Spleen (tissue), 13 donors: ENCODE measurements around the gene TRIAP1. TPM values are rescaled to one million over a fixed set of nuclear protein-coding genes. Genes with fewer than 3 reads are reported as not detected.

Source experiments
- DNase-seq: peaks from one replicate; pipeline ENCODE4 v3.0.0-alpha.2; 2020
- H3K27ac ChIP-seq, 8 donors: fragments of 200-600 bp; sonication (generic) in 7 of 8; 1 replicate in 4 of 8; 2 replicates in 4 of 8; pipeline versions ENCODE4 v1.5.0 to v1.8.0; 2016 to 2021; ENCODE audit warnings: inconsistent platforms in 4 of 8, mild to moderate bottlenecking in 4 of 8, moderate library complexity in 1 of 8
- H3K27me3 ChIP-seq, 7 donors: fragments of 200-600 bp; sonication (generic) in 6 of 7; replicated peaks in 1 of 7; 1 replicate in 4 of 7; 2 replicates in 3 of 7; pipeline versions ENCODE4 v1.5.0 to v1.8.0; 2016 to 2021; ENCODE audit warnings: inconsistent platforms in 3 of 7, mild to moderate bottlenecking in 1 of 7
- H3K36me3 ChIP-seq, 6 donors: fragments of 200-600 bp; sonication (generic) in 5 of 6; 1 replicate in 4 of 6; 2 replicates in 2 of 6; pipeline versions ENCODE4 v1.5.0 to v1.8.0; 2016 to 2021; ENCODE audit warnings: inconsistent platforms in 2 of 6
- H3K4me1 ChIP-seq, 6 donors: fragments of 200-600 bp; sonication (generic) in 5 of 6; 1 replicate in 3 of 6; 2 replicates in 3 of 6; pipeline versions ENCODE4 v1.5.0 to v1.8.0; 2016 to 2021; ENCODE audit warnings: inconsistent platforms in 3 of 6
- H3K4me3 ChIP-seq, 8 donors: fragments of 200-600 bp; sonication (generic) in 7 of 8; 1 replicate in 4 of 8; 2 replicates in 4 of 8; pipeline versions ENCODE4 v1.5.0 to v1.8.0; 2016 to 2021; ENCODE audit warnings: inconsistent platforms in 4 of 8, mild to moderate bottlenecking in 4 of 8, moderate library complexity in 2 of 8
- H3K9me3 ChIP-seq, 8 donors: fragments of 200-600 bp; sonication (generic) in 7 of 8; 1 replicate in 4 of 8; 2 replicates in 4 of 8; pipeline versions ENCODE4 v1.5.0 to v1.8.0; 2016 to 2021; ENCODE audit warnings: inconsistent platforms in 4 of 8
- POLR2A ChIP-seq, 3 donors: fragments of 450-650 bp; IDR thresholded peaks; one replicate each; pipeline ENCODE4 v1.5.1; 2017; ENCODE audit warnings: antibody characterized with exemption in 3 of 3, mild to moderate bottlenecking in 1 of 3
- POLR2AphosphoS5 ChIP-seq, 3 donors: sonication (generic); formaldehyde crosslinking; IDR thresholded peaks; one replicate each; pipeline ENCODE4 v1.5.1; 2017; ENCODE audit warnings: antibody characterized with exemption in 3 of 3
- WGBS, 5 donors: extraction: QIAGEN DNeasy Blood & Tissue Kit in 3 of 5; methylation state at CpG; one replicate each; pipeline versions ENCODE4 v1.1.5 to v1.1.7; 2013 to 2018; 5-methylcytosine and 5-hydroxymethylcytosine counted together
- intact Hi-C: fragments of 100-400 bp; cut with DNase I; formaldehyde crosslinking; loops from one replicate; pipeline ENCODE4 v1.15.0; 2023; ENCODE audit warnings: low total_unique reads
- long read RNA-seq, 2 donors: transcript quantifications; one replicate each; lab custom pipeline, GENCODE V29; 2026
- polyA plus RNA-seq, 3 donors: library from polyadenylated mRNA; stranded (reverse); fragments of 200-250 nt; gene quantifications; one replicate each; pipeline ENCODE4 v1.2.1, GENCODE V29; 2013
- total RNA-seq, 7 donors: library from RNA; depleted of rRNA in 3 of 7; stranded (reverse); fragments of >200 nt in 3 of 7; fragmentation: NEBNext Ultra II Directional in 4 of 7; extraction: Animal tissue kit (Norgen Biotek cat#: 25700) in 4 of 7; gene quantifications; one replicate each; pipeline versions ENCODE4 v1.1.0 to v1.2.1, GENCODE V29; 2016 to 2021
- TF ChIP-seq, protein P1 (sequence below), 11 experiments: fragments of 200-600 bp in 7 of 11; fragments of 450-650 bp in 4 of 11; sonication (generic) in 4 of 11; IDR thresholded peaks in 8 of 11; conservative IDR thresholded peaks in 3 of 11; 1 replicate in 7 of 11; 2 replicates in 4 of 11; pipeline versions ENCODE4 v1.4.0 to v1.8.0; 2016 to 2021; ENCODE audit warnings: antibody characterized with exemption in 11 of 11, inconsistent platforms in 4 of 11, mild to moderate bottlenecking in 1 of 11
- donor health status: healthy with polysubstance abuse.
- donor health status: DM: no; HTN: no; CAD: no; lungs with moderate emphysema.
- donor health status: DM: no; HTN: no; CAD: no.
- donor health status: Bipolar disorder and iron deficiency.
- donor health status: healthy.
- donor health status: DM: no; HTN: no; CAD: no.
- donor health status: DM: yes; HTN: yes; CAD: no.

Gene TRIAP1
- total RNA-seq, result 10 to 100 TPM; 10.2 to 15.9 (median 12.9) TPM
- polyA plus RNA-seq, result 10 to 100 TPM; 31.0 to 35.9 (median 34.1) TPM
- long read RNA-seq, donor 1, transcript TRIAP1-202 (2 exons, 1,182 nt), result major isoform, 21 of 21 reads
- long read RNA-seq, donor 1, partial matches to known transcripts, result 0 of 21 reads
- long read RNA-seq, donor 1, other reads (novel, unspliced or antisense), result 0 of 21 reads
- long read RNA-seq, donor 2, transcript TRIAP1-202 (2 exons, 1,182 nt), result major isoform, 18 of 18 reads
- long read RNA-seq, donor 2, partial matches to known transcripts, result 0 of 18 reads
- long read RNA-seq, donor 2, other reads (novel, unspliced or antisense), result 0 of 18 reads

DNA sequence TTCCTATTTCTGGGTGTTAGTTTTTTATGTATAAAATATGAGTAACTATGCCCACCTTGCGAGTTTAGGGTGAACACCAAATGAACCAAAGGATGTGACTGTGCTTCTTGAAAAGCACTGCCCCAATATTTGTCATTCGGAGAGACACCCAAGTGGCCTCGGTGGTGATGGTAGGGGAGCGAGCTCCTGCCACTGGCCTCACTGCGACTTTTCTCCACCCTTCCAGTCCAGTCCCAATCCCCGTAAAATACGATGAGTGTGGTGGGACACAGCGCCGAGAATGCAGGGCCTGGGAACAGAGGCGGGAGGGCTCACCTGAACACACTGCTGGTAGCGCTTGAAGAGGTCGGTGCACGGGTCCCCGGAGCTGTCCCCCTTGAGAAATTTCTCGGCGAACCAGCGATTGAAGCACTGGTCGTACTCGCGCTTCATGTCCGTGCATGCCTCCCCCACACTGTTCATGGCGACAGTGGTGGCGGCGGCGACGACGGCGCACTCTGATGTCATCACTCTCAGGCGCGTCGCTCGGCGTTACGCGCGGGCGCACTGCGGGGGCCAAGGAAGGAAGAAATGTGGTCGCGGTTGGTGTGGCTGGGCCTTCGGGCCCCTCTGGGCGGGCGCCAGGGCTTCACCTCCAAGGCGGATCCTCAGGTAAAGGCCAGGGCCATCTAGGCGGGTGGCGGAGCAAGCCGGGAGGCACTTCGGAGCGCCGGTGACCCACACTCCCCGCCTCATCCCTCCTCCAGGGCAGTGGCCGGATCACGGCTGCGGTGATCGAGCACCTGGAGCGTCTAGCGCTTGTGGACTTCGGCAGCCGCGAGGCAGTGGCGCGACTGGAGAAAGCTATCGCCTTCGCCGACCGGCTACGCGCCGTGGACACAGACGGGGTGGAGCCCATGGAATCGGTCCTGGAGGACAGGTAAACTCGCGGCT, at the start of gene TRIAP1, which contains the start of gene GATC:
Gene TRIAP1, minus strand, starts transcription at position 474 of the 933 bp plus-strand sequence. Its CDS starts 12 bp downstream, at position 462.
Gene GATC, plus strand, starts transcription at position 534 of the 933 bp plus-strand sequence. Its CDS starts 37 bp downstream, at position 571.
- Histone ChIP-seq H3K27me3 (no peaks in the 10 kb centered on the region), H3K4me3 (peak within 1 kb of the TSS; percentile 83 to 100 (median 96)), H3K9me3 (no peaks in the 10 kb centered on the region), H3K4me1 (peaks cover 27 to 72% (median 42%) of the 10 kb centered on the region in 6 donors), H3K27ac (peak within 1 kb of the TSS; percentile 88 to 95 (median 92)), H3K36me3 (peaks cover 3 to 60% (median 34%) of the 10 kb centered on the region in 6 donors)
- WGBS, 5 donors, result 0 to 2% (median 1%) methylated on average over 50 to 73 of the region's 73 CpGs
- TF ChIP-seq, protein P1, sequence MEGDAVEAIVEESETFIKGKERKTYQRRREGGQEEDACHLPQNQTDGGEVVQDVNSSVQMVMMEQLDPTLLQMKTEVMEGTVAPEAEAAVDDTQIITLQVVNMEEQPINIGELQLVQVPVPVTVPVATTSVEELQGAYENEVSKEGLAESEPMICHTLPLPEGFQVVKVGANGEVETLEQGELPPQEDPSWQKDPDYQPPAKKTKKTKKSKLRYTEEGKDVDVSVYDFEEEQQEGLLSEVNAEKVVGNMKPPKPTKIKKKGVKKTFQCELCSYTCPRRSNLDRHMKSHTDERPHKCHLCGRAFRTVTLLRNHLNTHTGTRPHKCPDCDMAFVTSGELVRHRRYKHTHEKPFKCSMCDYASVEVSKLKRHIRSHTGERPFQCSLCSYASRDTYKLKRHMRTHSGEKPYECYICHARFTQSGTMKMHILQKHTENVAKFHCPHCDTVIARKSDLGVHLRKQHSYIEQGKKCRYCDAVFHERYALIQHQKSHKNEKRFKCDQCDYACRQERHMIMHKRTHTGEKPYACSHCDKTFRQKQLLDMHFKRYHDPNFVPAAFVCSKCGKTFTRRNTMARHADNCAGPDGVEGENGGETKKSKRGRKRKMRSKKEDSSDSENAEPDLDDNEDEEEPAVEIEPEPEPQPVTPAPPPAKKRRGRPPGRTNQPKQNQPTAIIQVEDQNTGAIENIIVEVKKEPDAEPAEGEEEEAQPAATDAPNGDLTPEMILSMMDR (IDR thresholded peaks at IDR 0.05 in 8 of 11, conservative IDR thresholded peaks at IDR 0.05 in 3 of 11), result peak in 2 of 11 experiments; percentile 26 to 30
- TF ChIP-seq POLR2A (IDR thresholded peaks at IDR 0.05) (peak in 2 of 3 donors; percentile 52 to 73), POLR2AphosphoS5 (IDR thresholded peaks at IDR 0.05) (peak; percentile 99)
- DNase-seq, result peak; percentile 96
- intact Hi-C loops, result no loop called here

DNA sequence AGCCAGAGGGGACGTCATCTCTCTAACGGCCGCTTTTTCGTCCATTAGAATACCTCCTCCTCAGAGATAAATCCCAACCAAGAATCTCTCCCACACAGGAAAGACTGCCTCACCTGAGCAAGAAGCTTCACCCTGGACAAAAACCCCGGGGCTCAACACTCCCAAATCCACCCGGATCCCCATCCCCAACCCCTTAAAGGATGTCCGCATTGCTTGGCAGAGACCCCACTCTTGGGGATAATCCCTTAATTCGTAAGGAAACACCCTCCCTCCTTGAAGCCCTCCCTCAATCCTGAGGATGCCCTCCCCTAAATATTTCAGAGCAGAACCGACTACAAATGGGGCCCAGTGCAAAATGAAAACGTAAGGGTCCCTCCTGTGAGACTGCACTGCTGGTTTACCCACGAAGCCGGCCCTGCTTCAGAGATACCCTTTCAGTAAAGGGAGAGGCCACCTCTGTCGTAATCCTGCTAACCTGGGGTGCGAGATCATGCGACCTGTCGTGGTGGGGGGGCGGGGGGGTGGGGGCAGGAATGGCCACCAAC, 49.1 kb upstream of the TRIAP1 start:
- intact Hi-C loops, result no loop called here
- whole genome bisulfite sequencing, 5 donors, result 28 to 49% (median 33%) methylated on average over 12 to 17 of the region's 17 CpGs
- Histone ChIP-seq H3K4me1 (peaks cover 13 to 40% (median 26%) of the 10 kb centered on the region in 6 donors), H3K4me3 (peak overlapping the region; percentile 87 to 99 (median 98)), H3K27ac (peak overlapping the region in 6 of 8 donors; percentile 83 to 92 (median 90)), H3K9me3 (no peaks in the 10 kb centered on the region), H3K36me3 (peaks cover 0 to 24% (median 18%) of the 10 kb centered on the region in 6 donors), H3K27me3 (no peaks in the 10 kb centered on the region)
- TF ChIP-seq POLR2A (IDR thresholded peaks at IDR 0.05) (no peak), POLR2AphosphoS5 (IDR thresholded peaks at IDR 0.05) (no peak)
- TF ChIP-seq, protein P1 (IDR thresholded peaks at IDR 0.05 in 8 of 11, conservative IDR thresholded peaks at IDR 0.05 in 3 of 11), result no peak
- no peak for DNase-seq

DNA sequence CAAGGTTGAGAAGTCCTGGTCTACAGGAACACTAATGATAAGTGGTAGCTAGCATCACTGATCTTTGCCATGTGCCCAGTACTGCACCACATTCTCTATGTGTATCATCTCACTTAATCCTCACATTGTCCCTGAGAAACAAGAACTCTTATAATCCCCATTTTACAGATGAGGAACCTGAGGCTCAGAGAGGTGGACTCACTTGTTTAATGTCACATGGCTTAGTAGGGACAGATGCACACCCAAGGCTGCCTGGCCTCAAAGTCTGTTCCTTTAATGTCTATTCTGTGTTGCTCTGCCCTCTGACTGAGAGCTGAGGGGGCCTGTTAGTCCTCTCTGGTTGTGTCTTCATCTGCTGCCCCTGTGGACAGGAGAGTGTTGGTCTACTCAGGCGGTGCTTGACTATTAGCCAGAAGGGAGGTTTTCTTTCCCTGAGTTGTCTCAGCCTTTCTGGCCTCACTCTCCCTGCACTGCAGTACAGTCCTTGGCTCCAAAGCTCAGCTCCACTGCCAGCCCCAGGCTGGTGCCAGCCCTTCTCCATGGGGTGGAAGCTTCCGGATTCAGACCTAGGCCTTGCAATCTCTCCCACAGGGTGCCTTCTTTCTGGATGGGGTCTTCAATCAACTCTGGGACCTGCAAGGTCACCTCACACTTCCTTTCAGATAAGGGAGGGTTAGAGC, 44.8 kb upstream of the TRIAP1 start:
- Histone ChIP-seq H3K9me3 (no peaks in the 10 kb centered on the region), H3K27ac (no peak overlapping the region), H3K27me3 (no peaks in the 10 kb centered on the region), H3K4me1 (peaks cover 4 to 13% (median 9%) of the 10 kb centered on the region in 6 donors), H3K4me3 (no peak overlapping the region), H3K36me3 (peaks cover 0 to 7% (median 0%) of the 10 kb centered on the region in 6 donors)
- 93 to 97% (median 94%) methylated on average over 2 of the region's 2 CpGs for WGBS, 5 donors
- TF ChIP-seq POLR2AphosphoS5 (IDR thresholded peaks at IDR 0.05) (no peak), POLR2A (IDR thresholded peaks at IDR 0.05) (no peak)
- TF ChIP-seq, protein P1 (IDR thresholded peaks at IDR 0.05 in 8 of 11, conservative IDR thresholded peaks at IDR 0.05 in 3 of 11), result no peak
- intact Hi-C loops, result no loop called here
- DNase-seq, result no peak
